Stimulated activated naive CD8-positive, alpha-beta T cell treated with anti-CD3 and anti-CD28 coated beads, Interleukin-15, Interleukin-2, amounts not matched to agents 100 U/mL and 50 U/mL, for 24 hours (primary cell): Measurements from ENCODE around the gene TRO.

ENCODE experiments used
- ATAC-seq: fragments of 150-1000 bp; cut with Tn5 transposase; one replicate; pipeline ENCODE4 v1.10.0; 2021
- DNase-seq: peaks from one replicate; pipeline ENCODE4 v3.0.0; 2021

Gene TRO

GRCh38 chrX:54950730-54951375 lies 30.2 kb downstream of the TRO start:
- ATAC-seq (no peak), DNase-seq (no peak)

GRCh38 chrX:54961750-54962149 lies 41.1 kb downstream of the TRO start:
- ATAC-seq (no peak), DNase-seq (no peak)

- ATAC-seq = no peak
- DNase-seq = no peak
Observed at GRCh38 chrX:54964766-54965497, 44.3 kb downstream of the TRO start.

GRCh38 chrX:54977387-54977786 lies 56.8 kb downstream of the TRO start:
- DNase-seq (no peak), ATAC-seq (no peak)

GRCh38 chrX:54978448-54978847 lies 57.8 kb downstream of the TRO start:
- ATAC-seq = no peak
- no peak for DNase-seq

GRCh38 chrX:54979432-54979831 lies 58.8 kb downstream of the TRO start:
- DNase-seq (no peak), ATAC-seq (no peak)

GRCh38 chrX:54980334-54980733 lies 59.7 kb downstream of the TRO start:
- no peak for DNase-seq
- no peak for ATAC-seq
